ENCODE measurements around the gene GNG2. TPM values are rescaled to one million over a fixed set of nuclear protein-coding genes. Genes with fewer than 3 reads are reported as not detected.

GNG2 gene
- total and polyA plus RNA-seq, 2 experiments from 2014 or later, result 9.9 to 14.8 TPM

- Histone ChIP-seq H3K36me3 (ENCODE audit: insufficient read depth) (no peaks in the 10 kb centered on the region), H4K20me1 (replicated peaks; ENCODE audit: insufficient read depth) (no peaks in the 10 kb centered on the region), H2AFZ (no peak overlapping the region), H3F3A (replicated peaks; ENCODE audit: low read depth) (no peaks in the 10 kb centered on the region), H3K4me2 (no peak overlapping the region), H3K9me2 (ENCODE audit: insufficient read depth) (no peaks in the 10 kb centered on the region), H3K79me2 (replicated peaks; ENCODE audit: insufficient read depth) (no peaks in the 10 kb centered on the region), H3K4me3 (no peak overlapping the region), H3K4me1 (ENCODE audit: insufficient read depth) (no peaks in the 10 kb centered on the region), H3K27me3 (ENCODE audit: insufficient read depth) (no peaks in the 10 kb centered on the region), H3K27ac (ENCODE audit: low read depth) (no peak overlapping the region)
- Mint-ChIP-seq H3K9me3 (no peaks in the 10 kb centered on the region), H3K4me1 (peaks cover 6% of the 10 kb centered on the region; the same call in 2 of the 3 replicates), H3K27me3 (ENCODE audit: insufficient read depth, low read depth, poor library complexity) (no peaks in the 10 kb centered on the region), H3K36me3 (ENCODE audit: low read depth) (no peaks in the 10 kb centered on the region), H3K4me3 (no peak overlapping the region), H3K27ac (no peak overlapping the region)
- TF ChIP-seq CREB1 (CRISPR knock-in tag; IDR thresholded peaks at IDR 0.05; ENCODE audit: low read depth) (no peak), POLR2AphosphoS5 (IDR thresholded peaks at IDR 0.05; ENCODE audit: low read depth) (no peak), ZNF331 (CRISPR knock-in tag; IDR thresholded peaks at IDR 0.05; ENCODE audit: low read depth) (no peak), EZH2 (IDR thresholded peaks at IDR 0.05; ENCODE audit: low read depth, unreplicated experiment) (no peak)
- TF ChIP-seq, protein P1, sequence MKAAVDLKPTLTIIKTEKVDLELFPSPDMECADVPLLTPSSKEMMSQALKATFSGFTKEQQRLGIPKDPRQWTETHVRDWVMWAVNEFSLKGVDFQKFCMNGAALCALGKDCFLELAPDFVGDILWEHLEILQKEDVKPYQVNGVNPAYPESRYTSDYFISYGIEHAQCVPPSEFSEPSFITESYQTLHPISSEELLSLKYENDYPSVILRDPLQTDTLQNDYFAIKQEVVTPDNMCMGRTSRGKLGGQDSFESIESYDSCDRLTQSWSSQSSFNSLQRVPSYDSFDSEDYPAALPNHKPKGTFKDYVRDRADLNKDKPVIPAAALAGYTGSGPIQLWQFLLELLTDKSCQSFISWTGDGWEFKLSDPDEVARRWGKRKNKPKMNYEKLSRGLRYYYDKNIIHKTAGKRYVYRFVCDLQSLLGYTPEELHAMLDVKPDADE (IDR thresholded peaks at IDR 0.05), result no peak
- TF ChIP-seq, protein P2, sequence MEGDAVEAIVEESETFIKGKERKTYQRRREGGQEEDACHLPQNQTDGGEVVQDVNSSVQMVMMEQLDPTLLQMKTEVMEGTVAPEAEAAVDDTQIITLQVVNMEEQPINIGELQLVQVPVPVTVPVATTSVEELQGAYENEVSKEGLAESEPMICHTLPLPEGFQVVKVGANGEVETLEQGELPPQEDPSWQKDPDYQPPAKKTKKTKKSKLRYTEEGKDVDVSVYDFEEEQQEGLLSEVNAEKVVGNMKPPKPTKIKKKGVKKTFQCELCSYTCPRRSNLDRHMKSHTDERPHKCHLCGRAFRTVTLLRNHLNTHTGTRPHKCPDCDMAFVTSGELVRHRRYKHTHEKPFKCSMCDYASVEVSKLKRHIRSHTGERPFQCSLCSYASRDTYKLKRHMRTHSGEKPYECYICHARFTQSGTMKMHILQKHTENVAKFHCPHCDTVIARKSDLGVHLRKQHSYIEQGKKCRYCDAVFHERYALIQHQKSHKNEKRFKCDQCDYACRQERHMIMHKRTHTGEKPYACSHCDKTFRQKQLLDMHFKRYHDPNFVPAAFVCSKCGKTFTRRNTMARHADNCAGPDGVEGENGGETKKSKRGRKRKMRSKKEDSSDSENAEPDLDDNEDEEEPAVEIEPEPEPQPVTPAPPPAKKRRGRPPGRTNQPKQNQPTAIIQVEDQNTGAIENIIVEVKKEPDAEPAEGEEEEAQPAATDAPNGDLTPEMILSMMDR (conservative IDR thresholded peaks at IDR 0.05; ENCODE audit: low read depth in 2 of 2), result no peak
- no peak for ATAC-seq
- DNase-seq (ENCODE audit: low spot score), result no peak
Measured at GRCh38 chr14:51877810-51878209, 17.4 kb downstream of the GNG2 start.

DNA sequence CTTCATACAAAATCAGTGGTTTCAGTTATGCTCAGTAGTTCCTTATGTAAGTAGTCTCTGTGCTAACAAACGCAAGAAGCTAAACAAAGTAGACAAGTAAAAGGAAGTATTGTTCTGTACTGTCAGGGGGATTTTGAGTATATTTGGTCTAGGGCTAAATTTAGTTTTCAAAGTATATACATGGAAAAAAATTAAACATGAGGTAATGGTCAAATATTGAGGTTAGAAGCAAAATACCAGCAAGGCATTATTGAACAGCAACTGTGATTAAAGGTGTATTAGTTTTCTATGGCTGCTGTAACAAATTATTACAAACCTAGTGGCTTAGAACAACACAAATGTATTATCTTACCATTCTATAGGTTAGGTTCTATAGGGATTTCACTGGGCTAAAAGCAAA is 18.8 kb downstream of the GNG2 start:
- H4K20me1 ChIP-seq (replicated peaks; ENCODE audit: insufficient read depth), result no peaks in the 10 kb centered on the region
- H3K27ac ChIP-seq (ENCODE audit: low read depth), result no peak overlapping the region
- H3K4me1 ChIP-seq (ENCODE audit: insufficient read depth), result no peaks in the 10 kb centered on the region
- no peaks in the 10 kb centered on the region for H3F3A ChIP-seq (replicated peaks; ENCODE audit: low read depth)
- H3K4me3 Mint-ChIP-seq, result no peak overlapping the region
- H3K27ac Mint-ChIP-seq, result no peak overlapping the region
- no peaks in the 10 kb centered on the region for H3K4me1 Mint-ChIP-seq
- no peaks in the 10 kb centered on the region for H3K79me2 ChIP-seq (replicated peaks; ENCODE audit: insufficient read depth)
- no peak overlapping the region for H2AFZ ChIP-seq
- no peaks in the 10 kb centered on the region for H3K36me3 ChIP-seq (ENCODE audit: insufficient read depth)
- DNase-seq (ENCODE audit: low spot score), result no peak
- no peaks in the 10 kb centered on the region for H3K27me3 Mint-ChIP-seq (ENCODE audit: insufficient read depth, low read depth, poor library complexity)
- H3K4me2 ChIP-seq, result no peak overlapping the region
- H3K27me3 ChIP-seq (ENCODE audit: insufficient read depth), result no peaks in the 10 kb centered on the region
- no peaks in the 10 kb centered on the region for H3K9me3 Mint-ChIP-seq
- H3K9me2 ChIP-seq (ENCODE audit: insufficient read depth), result no peaks in the 10 kb centered on the region
- no peak overlapping the region for H3K4me3 ChIP-seq
- H3K36me3 Mint-ChIP-seq (ENCODE audit: low read depth), result no peaks in the 10 kb centered on the region
- no peak for ATAC-seq
- no peak for TF ChIP-seq POLR2AphosphoS5 (IDR thresholded peaks at IDR 0.05; ENCODE audit: low read depth)
- no peak for TF ChIP-seq ZNF114 (CRISPR knock-in tag; IDR thresholded peaks at IDR 0.05)
- TF ChIP-seq EZH2phosphoT487 (IDR thresholded peaks at IDR 0.05; ENCODE audit: unreplicated experiment), result no peak
- TF ChIP-seq ZNF462 (CRISPR knock-in tag; IDR thresholded peaks at IDR 0.05), result no peak
- TF ChIP-seq, protein P2 (conservative IDR thresholded peaks at IDR 0.05; ENCODE audit: low read depth in 2 of 2), result no peak
- no peak for TF ChIP-seq NANOG (IDR thresholded peaks at IDR 0.05; ENCODE audit: borderline replicate concordance)
- no peak for TF ChIP-seq STAT1 (IDR thresholded peaks at IDR 0.05; ENCODE audit: unreplicated experiment)
- TF ChIP-seq CREB1 (CRISPR knock-in tag; IDR thresholded peaks at IDR 0.05; ENCODE audit: low read depth), result no peak
